ENCODE data around the gene DLGAP4.

DNA sequence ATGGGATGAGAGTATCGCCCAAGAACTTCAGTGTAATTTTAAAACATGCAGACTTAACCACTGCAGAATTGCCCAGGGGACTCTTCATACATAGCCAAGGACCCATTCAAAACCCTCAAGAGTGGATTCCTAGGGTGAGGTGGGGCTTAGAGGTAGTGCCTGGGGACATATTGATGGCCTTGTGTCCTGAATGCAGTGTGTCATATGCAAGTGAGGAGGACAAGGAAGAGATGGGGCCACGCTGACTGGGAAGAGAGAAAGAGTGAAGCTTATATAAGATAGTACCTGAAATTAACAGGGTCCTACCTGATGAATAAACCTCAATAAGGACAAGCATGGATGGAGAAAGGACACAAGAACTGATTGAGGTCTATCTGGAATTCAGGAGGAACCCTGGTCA lies 249.1 kb downstream of the DLGAP4 start:
- TF ChIP-seq, protein P1, sequence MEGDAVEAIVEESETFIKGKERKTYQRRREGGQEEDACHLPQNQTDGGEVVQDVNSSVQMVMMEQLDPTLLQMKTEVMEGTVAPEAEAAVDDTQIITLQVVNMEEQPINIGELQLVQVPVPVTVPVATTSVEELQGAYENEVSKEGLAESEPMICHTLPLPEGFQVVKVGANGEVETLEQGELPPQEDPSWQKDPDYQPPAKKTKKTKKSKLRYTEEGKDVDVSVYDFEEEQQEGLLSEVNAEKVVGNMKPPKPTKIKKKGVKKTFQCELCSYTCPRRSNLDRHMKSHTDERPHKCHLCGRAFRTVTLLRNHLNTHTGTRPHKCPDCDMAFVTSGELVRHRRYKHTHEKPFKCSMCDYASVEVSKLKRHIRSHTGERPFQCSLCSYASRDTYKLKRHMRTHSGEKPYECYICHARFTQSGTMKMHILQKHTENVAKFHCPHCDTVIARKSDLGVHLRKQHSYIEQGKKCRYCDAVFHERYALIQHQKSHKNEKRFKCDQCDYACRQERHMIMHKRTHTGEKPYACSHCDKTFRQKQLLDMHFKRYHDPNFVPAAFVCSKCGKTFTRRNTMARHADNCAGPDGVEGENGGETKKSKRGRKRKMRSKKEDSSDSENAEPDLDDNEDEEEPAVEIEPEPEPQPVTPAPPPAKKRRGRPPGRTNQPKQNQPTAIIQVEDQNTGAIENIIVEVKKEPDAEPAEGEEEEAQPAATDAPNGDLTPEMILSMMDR (conservative IDR thresholded peaks at IDR 0.05 in 1 of 2, IDR thresholded peaks at IDR 0.05 in 1 of 2; ENCODE audit: extremely low read depth in 1 of 2, insufficient read depth in 1 of 2, low read depth in 1 of 2, low read length in 2 of 2): no peak
- no peak for TF ChIP-seq EZH2 (IDR thresholded peaks at IDR 0.05; ENCODE audit: borderline replicate concordance, low read length)
